HG02884 (cell line): Measurements from ENCODE around the gene FAH.

Source experiments
- ATAC-seq: cut with Tn5 transposase; IDR thresholded peaks from one replicate; pipeline ENCODE4 v1.9.1; 2021; ENCODE audit warnings: mild to moderate bottlenecking, moderate library complexity; ENCODE audit not compliant: unreplicated experiment

Gene FAH

GRCh38 chr15:80233581-80233980 is 80.8 kb downstream of the FAH start:
- no peak for ATAC-seq

DNA sequence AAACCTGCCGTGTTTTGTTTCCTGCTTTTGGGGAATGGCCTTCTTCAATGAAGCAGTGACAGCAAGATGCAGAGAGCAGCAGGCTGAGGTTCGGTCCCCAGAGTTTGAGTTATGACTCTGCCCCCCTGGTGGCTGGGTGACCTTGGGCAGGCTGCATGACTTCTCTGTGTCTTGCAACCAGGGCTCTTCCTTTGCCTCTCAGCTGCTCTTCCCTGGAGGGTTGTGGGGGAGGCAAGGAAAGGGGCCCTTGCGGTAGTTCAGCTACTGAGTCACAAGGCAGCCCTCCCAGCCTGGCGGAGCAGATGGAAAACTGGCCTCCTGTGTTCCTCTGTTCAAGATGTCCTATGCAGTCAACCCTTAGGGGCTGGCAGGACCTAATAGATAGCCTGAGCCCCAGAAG is 82.1 kb downstream of the FAH start:
- ATAC-seq = no peak
